HepG2 (cell line): Measurements from ENCODE around the gene TMEM270. TPM values are rescaled to one million over a fixed set of nuclear protein-coding genes. Genes with fewer than 3 reads are reported as not detected.

Experiments
- DMAP1 ChIP-seq: IDR thresholded peaks from 2 replicates; pipeline ENCODE4 v1.6.1; 2016
- HNF4G ChIP-seq, 2 experiments: sonication (generic) in 1 of 2; formaldehyde crosslinking in 1 of 2; IDR thresholded peaks; 2 replicates each; pipeline versions ENCODE4 v1.4.0 to v1.6.1; 2011 to 2020; ENCODE audit warnings: borderline replicate concordance in 2 of 2, low read depth in 2 of 2, mild to moderate bottlenecking in 2 of 2, low read length in 1 of 2, missing genetic modification reagents in 1 of 2, moderate library complexity in 1 of 2
- HNRNPLL ChIP-seq: fragments of 200-400 bp; formaldehyde crosslinking; IDR thresholded peaks from 2 replicates; pipeline ENCODE4 v1.6.1; 2017; ENCODE audit warnings: mild to moderate bottlenecking, low read depth, low read length; ENCODE audit not compliant: poor library complexity, severe bottlenecking
- HNRNPUL1 ChIP-seq: fragments of 200-400 bp; formaldehyde crosslinking; IDR thresholded peaks from 2 replicates; pipeline ENCODE4 v1.6.1; 2017; ENCODE audit warnings: low read depth, mild to moderate bottlenecking, low read length, moderate library complexity
- KLF6 ChIP-seq: IDR thresholded peaks from 2 replicates; pipeline ENCODE4 v1.8.0; 2016; ENCODE audit warnings: missing biosample characterization, missing genetic modification reagents
- MATR3 ChIP-seq: sonication (generic); formaldehyde crosslinking; IDR thresholded peaks from 2 replicates; pipeline ENCODE4 v1.4.0; 2020; ENCODE audit warnings: missing genetic modification reagents
- MIXL1 ChIP-seq: IDR thresholded peaks from 2 replicates; pipeline ENCODE4 v1.6.1; 2016
- NONO ChIP-seq, 2 experiments: fragments of 450-650 bp in 1 of 2; sonication (generic) in 1 of 2; formaldehyde crosslinking in 1 of 2; IDR thresholded peaks in 1 of 2; conservative IDR thresholded peaks in 1 of 2; 2 replicates each; pipeline versions ENCODE4 v1.6.1 to v1.8.0; 2017 to 2022; ENCODE audit warnings: mild to moderate bottlenecking in 1 of 2, missing genetic modification reagents in 1 of 2, moderate library complexity in 1 of 2
- PHF21A ChIP-seq: sonication (generic); formaldehyde crosslinking; IDR thresholded peaks from 2 replicates; pipeline ENCODE4 v1.5.0; 2020; ENCODE audit warnings: mild to moderate bottlenecking, missing genetic modification reagents
- RFX1 ChIP-seq: fragments of 450-650 bp; IDR thresholded peaks from 2 replicates; pipeline ENCODE4 v1.6.1; 2017
- RNF2 ChIP-seq: fragments of 450-650 bp; conservative IDR thresholded peaks from 2 replicates; pipeline ENCODE4 v1.6.1; 2016; ENCODE audit warnings: low read depth
- RXRA ChIP-seq: sonication (generic); formaldehyde crosslinking; IDR thresholded peaks from 2 replicates; pipeline ENCODE4 v1.5.1; 2020; ENCODE audit warnings: missing genetic modification reagents
- SALL1 ChIP-seq: sonication (generic); formaldehyde crosslinking; IDR thresholded peaks from 2 replicates; pipeline ENCODE4 v1.8.0; 2022; ENCODE audit warnings: mild to moderate bottlenecking, missing genetic modification reagents
- SAP130 ChIP-seq: IDR thresholded peaks from 2 replicates; pipeline ENCODE4 v1.6.1; 2016; ENCODE audit warnings: low read depth
- SCMH1 ChIP-seq: sonication (generic); formaldehyde crosslinking; IDR thresholded peaks from 2 replicates; pipeline ENCODE4 v1.9.0; 2021; ENCODE audit warnings: missing genetic modification reagents, mild to moderate bottlenecking, borderline replicate concordance
- SNAPC2 ChIP-seq: sonication (generic); formaldehyde crosslinking; IDR thresholded peaks from 2 replicates; pipeline ENCODE4 v1.8.1; 2022; ENCODE audit warnings: mild to moderate bottlenecking, missing genetic modification reagents
- TCF12 ChIP-seq, 2 experiments: fragments of 450-650 bp in 1 of 2; sonication (generic) in 1 of 2; formaldehyde crosslinking in 1 of 2; IDR thresholded peaks; 2 replicates each; pipeline versions ENCODE4 v1.6.1 to v1.8.0; 2017 to 2022; ENCODE audit warnings: antibody characterized with exemption in 1 of 2, mild to moderate bottlenecking in 1 of 2, missing genetic modification reagents in 1 of 2, moderate library complexity in 1 of 2
- TEAD3 ChIP-seq: optimal IDR thresholded peaks from 2 replicates; pipeline ENCODE3; 2016; ENCODE audit warnings: borderline replicate concordance
- TGIF2 ChIP-seq: IDR thresholded peaks from 2 replicates; pipeline ENCODE4 v1.6.1; 2016; ENCODE audit warnings: control low read depth, missing compliant biosample characterization
- ZFX ChIP-seq: sonication (generic); formaldehyde crosslinking; IDR thresholded peaks from 2 replicates; pipeline ENCODE4 v1.4.0; 2020; ENCODE audit warnings: mild to moderate bottlenecking, low read depth, missing genetic modification reagents, moderate library complexity
- ZNF292 ChIP-seq: sonication (generic); formaldehyde crosslinking; IDR thresholded peaks from 2 replicates; pipeline ENCODE4 v1.8.1; 2022; ENCODE audit warnings: mild to moderate bottlenecking, low read depth, missing genetic modification reagents, borderline replicate concordance
- ZNF83 ChIP-seq: sonication (generic); formaldehyde crosslinking; IDR thresholded peaks from 2 replicates; pipeline ENCODE4 v1.4.0; 2020; ENCODE audit warnings: missing genetic modification reagents, mild to moderate bottlenecking, borderline replicate concordance
- ZNF839 ChIP-seq: sonication (generic); formaldehyde crosslinking; IDR thresholded peaks from 2 replicates; pipeline ENCODE4 v1.4.0; 2020; ENCODE audit warnings: missing genetic modification reagents, mild to moderate bottlenecking, borderline replicate concordance
- ZNF878 ChIP-seq: sonication (generic); formaldehyde crosslinking; IDR thresholded peaks from 2 replicates; pipeline ENCODE4 v1.8.1; 2023; ENCODE audit warnings: mild to moderate bottlenecking, missing genetic modification reagents, moderate library complexity
- polyA plus RNA-seq, 8 experiments: library from polyadenylated mRNA; depleted of rRNA in 3 of 8; stranded (reverse) in 7 of 8; unstranded in 1 of 8; fragments of >200 nt; fragmentation: Illumina TruSeq in 4 of 8; extraction: Trizol in 4 of 8; gene quantifications; 2 replicates each; pipeline versions ENCODE4 v1.2.1 to v1.2.3, GENCODE V29; 2011 to 2016; ENCODE audit warnings: low read depth in 4 of 8, missing spikeins in 1 of 8, mixed read lengths in 1 of 8; ENCODE audit not compliant: insufficient read depth in 1 of 8
- total RNA-seq, 5 experiments: library from RNA; depleted of rRNA; stranded (reverse); fragments of >200 nt; fragmentation: Illumina TruSeq; extraction: Trizol; gene quantifications; 2 replicates each; pipeline ENCODE4 v1.2.3, GENCODE V29; 2016; ENCODE audit warnings: low read depth in 1 of 5
- TF ChIP-seq, protein P1 (sequence below): sonication (generic); formaldehyde crosslinking; IDR thresholded peaks from 2 replicates; pipeline ENCODE4 v1.9.0; 2022; ENCODE audit warnings: low read depth, missing genetic modification reagents
- TF ChIP-seq, protein P2 (sequence below): sonication (generic); formaldehyde crosslinking; IDR thresholded peaks from 2 replicates; pipeline ENCODE4 v1.4.0; 2020; ENCODE audit warnings: missing genetic modification reagents
- TF ChIP-seq, protein P3 (sequence below): sonication (generic); formaldehyde crosslinking; IDR thresholded peaks from 2 replicates; pipeline ENCODE4 v1.8.0; 2023; ENCODE audit warnings: mild to moderate bottlenecking, missing genetic modification reagents

Gene TMEM270
- total and polyA plus RNA-seq, 2 of the 13 experiments (the other 11 are each of a cell fraction or from before 2014, with no cell fraction given), result not detected

DNA sequence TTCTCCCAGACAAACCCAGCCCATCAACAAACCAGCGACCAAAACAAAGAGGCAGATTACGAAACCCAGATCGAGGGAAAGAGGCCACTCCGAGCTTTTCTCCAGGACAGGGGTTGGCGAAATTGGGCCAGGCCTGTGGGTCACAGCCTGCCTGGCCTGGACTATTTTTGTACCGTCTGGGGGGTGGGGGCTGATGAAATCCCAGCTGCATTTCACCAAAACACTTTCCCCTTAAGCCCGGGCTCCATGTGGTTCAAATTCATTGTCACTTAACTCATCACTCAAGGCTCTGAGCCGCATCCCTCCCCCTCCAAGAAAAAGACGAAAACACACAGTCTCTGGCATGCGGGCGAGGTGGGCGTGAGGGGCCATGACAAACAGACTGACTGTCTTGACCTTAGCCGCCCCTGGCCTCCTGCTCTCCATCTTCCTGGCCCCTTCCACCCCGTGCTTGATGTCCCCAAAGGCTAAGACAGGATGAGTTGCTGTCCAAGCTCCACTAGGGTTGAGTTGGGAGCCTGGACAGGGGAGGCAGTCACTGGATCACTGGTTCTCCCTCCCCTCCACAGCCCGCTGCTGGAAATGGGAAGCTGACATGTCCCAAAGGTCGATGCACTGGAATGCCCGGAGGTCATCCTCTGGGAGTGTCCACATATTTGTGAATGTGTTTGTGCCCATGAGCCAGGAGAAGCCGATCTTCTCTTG lies 19.2 kb downstream of the TMEM270 start (continued):
- TF ChIP-seq SAP130 (CRISPR knock-in tag) (peak; percentile 24; the same call in 1 of the 2 replicates), MATR3 (CRISPR knock-in tag) (no peak), NONO (IDR thresholded peaks at IDR 0.05) (no peak), NONO (CRISPR knock-in tag; conservative IDR thresholded peaks at IDR 0.05) (no peak), RXRA (CRISPR knock-in tag) (peak; percentile 85), SALL1 (CRISPR knock-in tag) (peak; percentile 59), SCMH1 (CRISPR knock-in tag) (no peak), HNRNPUL1 (no peak), ZNF878 (CRISPR knock-in tag) (no peak), RNF2 (no peak), ZNF83 (no peak), MIXL1 (CRISPR knock-in tag) (no peak), ZNF839 (CRISPR knock-in tag) (no peak), PHF21A (CRISPR knock-in tag) (peak; percentile 49; the same call in 1 of the 2 replicates), HNF4G (IDR thresholded peaks at IDR 0.05; ENCODE audit: borderline replicate concordance, low read depth, low read length) (peak; percentile 55; the same call in 1 of the 2 replicates), HNF4G (CRISPR knock-in tag; IDR thresholded peaks at IDR 0.05; ENCODE audit: borderline replicate concordance, low read depth) (peak; percentile 60; the same call in 1 of the 2 replicates), DMAP1 (no peak), HNRNPLL (no peak), TGIF2 (CRISPR knock-in tag) (peak; percentile 30; the same call in 1 of the 2 replicates), ZNF292 (CRISPR knock-in tag) (peak; percentile 44; the same call in 1 of the 2 replicates), SNAPC2 (CRISPR knock-in tag) (no peak), RFX1 (no peak), KLF6 (CRISPR knock-in tag) (no peak), ZFX (no peak), TEAD3 (CRISPR knock-in tag) (peak; percentile 80), TCF12 (IDR thresholded peaks at IDR 0.05) (no peak), TCF12 (CRISPR knock-in tag; IDR thresholded peaks at IDR 0.05) (no peak)
- TF ChIP-seq, protein P1, sequence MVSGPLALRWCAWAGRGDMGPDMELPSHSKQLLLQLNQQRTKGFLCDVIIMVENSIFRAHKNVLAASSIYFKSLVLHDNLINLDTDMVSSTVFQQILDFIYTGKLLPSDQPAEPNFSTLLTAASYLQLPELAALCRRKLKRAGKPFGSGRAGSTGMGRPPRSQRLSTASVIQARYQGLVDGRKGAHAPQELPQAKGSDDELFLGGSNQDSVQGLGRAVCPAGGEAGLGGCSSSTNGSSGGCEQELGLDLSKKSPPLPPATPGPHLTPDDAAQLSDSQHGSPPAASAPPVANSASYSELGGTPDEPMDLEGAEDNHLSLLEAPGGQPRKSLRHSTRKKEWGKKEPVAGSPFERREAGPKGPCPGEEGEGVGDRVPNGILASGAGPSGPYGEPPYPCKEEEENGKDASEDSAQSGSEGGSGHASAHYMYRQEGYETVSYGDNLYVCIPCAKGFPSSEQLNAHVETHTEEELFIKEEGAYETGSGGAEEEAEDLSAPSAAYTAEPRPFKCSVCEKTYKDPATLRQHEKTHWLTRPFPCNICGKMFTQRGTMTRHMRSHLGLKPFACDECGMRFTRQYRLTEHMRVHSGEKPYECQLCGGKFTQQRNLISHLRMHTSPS (CRISPR knock-in tag), result 0 out of 2 replicates have a peak, but pooled peaks have one; percentile 29
- TF ChIP-seq, protein P2, sequence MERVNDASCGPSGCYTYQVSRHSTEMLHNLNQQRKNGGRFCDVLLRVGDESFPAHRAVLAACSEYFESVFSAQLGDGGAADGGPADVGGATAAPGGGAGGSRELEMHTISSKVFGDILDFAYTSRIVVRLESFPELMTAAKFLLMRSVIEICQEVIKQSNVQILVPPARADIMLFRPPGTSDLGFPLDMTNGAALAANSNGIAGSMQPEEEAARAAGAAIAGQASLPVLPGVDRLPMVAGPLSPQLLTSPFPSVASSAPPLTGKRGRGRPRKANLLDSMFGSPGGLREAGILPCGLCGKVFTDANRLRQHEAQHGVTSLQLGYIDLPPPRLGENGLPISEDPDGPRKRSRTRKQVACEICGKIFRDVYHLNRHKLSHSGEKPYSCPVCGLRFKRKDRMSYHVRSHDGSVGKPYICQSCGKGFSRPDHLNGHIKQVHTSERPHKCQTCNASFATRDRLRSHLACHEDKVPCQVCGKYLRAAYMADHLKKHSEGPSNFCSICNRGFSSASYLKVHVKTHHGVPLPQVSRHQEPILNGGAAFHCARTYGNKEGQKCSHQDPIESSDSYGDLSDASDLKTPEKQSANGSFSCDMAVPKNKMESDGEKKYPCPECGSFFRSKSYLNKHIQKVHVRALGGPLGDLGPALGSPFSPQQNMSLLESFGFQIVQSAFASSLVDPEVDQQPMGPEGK (CRISPR knock-in tag), result peak; percentile 28; the same call in 1 of the 2 replicates
- TF ChIP-seq, protein P3, sequence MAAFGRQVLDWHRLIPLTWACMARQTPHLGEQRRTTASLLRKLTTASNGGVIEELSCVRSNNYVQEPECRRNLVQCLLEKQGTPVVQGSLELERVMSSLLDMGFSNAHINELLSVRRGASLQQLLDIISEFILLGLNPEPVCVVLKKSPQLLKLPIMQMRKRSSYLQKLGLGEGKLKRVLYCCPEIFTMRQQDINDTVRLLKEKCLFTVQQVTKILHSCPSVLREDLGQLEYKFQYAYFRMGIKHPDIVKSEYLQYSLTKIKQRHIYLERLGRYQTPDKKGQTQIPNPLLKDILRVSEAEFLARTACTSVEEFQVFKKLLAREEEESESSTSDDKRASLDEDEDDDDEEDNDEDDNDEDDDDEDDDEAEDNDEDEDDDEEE, result no peak
